Spleen (tissue), 7 donors: ENCODE measurements around the gene RHBDL2.
"Not testable (repeated sequence)": the region's sequence is repeated elsewhere in the genome, so short reads cannot be mapped to it uniquely, and the experiment has no call there.

Source experiments
- CTCF ChIP-seq, 11 experiments: fragments of 200-600 bp in 7 of 11; fragments of 450-650 bp in 4 of 11; sonication (generic) in 4 of 11; IDR thresholded peaks in 8 of 11; conservative IDR thresholded peaks in 3 of 11; 1 replicate in 7 of 11; 2 replicates in 4 of 11; pipeline versions ENCODE4 v1.4.0 to v1.8.0; 2016 to 2021; ENCODE audit warnings: antibody characterized with exemption in 11 of 11, inconsistent platforms in 4 of 11, mild to moderate bottlenecking in 1 of 11
- POLR2A ChIP-seq, 3 donors: fragments of 450-650 bp; IDR thresholded peaks; one replicate each; pipeline ENCODE4 v1.5.1; 2017; ENCODE audit warnings: antibody characterized with exemption in 3 of 3, mild to moderate bottlenecking in 1 of 3
- donor health status: DM: no; HTN: no; CAD: no; lungs with moderate emphysema.
- donor health status: DM: no; HTN: no; CAD: no.
- donor health status: DM: no; HTN: no; CAD: no.

GRCh38 chr1:38978245-38978542 is 36.6 kb upstream of the RHBDL2 start:
- not testable (repeated sequence) for TF ChIP-seq POLR2A (IDR thresholded peaks at IDR 0.05); CTCF (IDR thresholded peaks at IDR 0.05 in 8 of 11, conservative IDR thresholded peaks at IDR 0.05 in 3 of 11)
